Fibroblast of the aortic adventitia (primary cell): ENCODE measurements around the gene MGAT4A. TPM values are rescaled to one million over a fixed set of nuclear protein-coding genes. Genes with fewer than 3 reads are reported as not detected.

ENCODE experiments used
- DNase-seq: peaks from one replicate; pipeline ENCODE4 v3.0.0-alpha.2; 2010; ENCODE audit warnings: low read depth
- H3K4me3 ChIP-seq: 2 replicates; pipeline ENCODE4 v1.5.1; 2011; ENCODE audit warnings: low read depth, mild to moderate bottlenecking, control low read depth, low read length, moderate library complexity
- total RNA-seq: library from RNA; depleted of rRNA; stranded (reverse); fragments of >200 nt; gene quantifications from 2 replicates; pipeline ENCODE4 v1.2.3, GENCODE V29; 2012; ENCODE audit warnings: low replicate concordance
- TF ChIP-seq, protein P1 (sequence below): IDR thresholded peaks from 2 replicates; pipeline ENCODE4 v1.5.1; 2011; ENCODE audit warnings: mild to moderate bottlenecking, low read length, control low read depth, inconsistent platforms; ENCODE audit not compliant: insufficient read depth

The MGAT4A gene
- total RNA-seq, 1 donor = 0.36 TPM

DNA sequence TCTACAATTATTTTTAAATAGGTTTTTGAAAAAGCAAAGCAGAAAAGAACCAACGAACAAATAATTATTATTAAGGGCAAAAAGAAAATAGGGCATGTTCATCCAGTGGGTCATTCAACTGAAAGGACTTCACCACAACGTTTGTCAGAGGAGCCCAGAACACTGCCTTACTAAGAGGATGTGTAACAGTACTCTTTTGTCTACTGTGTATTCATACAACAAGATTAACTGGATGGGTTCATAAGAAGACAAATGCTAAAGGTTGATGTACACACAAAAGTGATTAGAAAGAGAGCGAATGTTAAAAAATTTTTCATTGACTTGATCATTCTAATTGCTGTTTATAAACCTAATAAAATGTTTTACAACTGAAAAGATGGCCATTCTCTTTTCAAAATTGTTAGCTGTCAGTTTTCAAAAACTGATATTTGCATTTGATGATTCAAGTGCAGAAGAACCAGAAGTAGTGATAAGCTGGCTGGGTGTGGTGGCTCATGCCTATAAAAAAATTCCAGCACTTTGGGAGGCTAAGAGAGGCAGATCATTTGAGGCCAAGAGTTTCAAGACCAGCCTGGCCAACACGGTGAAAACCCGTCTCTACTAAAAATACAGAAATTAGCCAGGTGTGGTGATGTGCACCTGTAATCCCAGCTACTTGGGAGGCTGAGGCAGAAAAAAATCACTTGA lies 33.1 kb downstream of the MGAT4A start:
- TF ChIP-seq, protein P1, sequence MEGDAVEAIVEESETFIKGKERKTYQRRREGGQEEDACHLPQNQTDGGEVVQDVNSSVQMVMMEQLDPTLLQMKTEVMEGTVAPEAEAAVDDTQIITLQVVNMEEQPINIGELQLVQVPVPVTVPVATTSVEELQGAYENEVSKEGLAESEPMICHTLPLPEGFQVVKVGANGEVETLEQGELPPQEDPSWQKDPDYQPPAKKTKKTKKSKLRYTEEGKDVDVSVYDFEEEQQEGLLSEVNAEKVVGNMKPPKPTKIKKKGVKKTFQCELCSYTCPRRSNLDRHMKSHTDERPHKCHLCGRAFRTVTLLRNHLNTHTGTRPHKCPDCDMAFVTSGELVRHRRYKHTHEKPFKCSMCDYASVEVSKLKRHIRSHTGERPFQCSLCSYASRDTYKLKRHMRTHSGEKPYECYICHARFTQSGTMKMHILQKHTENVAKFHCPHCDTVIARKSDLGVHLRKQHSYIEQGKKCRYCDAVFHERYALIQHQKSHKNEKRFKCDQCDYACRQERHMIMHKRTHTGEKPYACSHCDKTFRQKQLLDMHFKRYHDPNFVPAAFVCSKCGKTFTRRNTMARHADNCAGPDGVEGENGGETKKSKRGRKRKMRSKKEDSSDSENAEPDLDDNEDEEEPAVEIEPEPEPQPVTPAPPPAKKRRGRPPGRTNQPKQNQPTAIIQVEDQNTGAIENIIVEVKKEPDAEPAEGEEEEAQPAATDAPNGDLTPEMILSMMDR = no peak
- no peak for DNase-seq
- H3K4me3 ChIP-seq = no peak overlapping the region

DNA sequence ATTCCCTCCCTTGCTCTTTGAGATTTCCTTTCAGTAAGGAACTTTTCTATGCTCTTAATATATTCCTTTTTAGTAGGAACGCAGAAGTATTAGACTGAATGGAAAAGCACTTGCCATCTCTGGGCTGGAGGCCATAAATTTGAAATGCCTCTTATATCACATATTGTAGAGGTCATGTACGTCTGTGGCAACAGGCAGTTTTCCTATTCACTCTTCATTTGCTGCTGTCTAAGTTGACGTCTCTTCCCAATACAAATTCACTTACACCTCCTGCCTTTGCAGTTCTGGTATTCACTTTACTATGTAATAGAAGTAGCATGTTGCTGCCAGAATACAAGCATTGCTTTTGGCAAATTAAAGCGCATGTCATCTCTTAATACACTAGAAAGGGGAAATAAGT lies 34.7 kb downstream of the MGAT4A start:
- TF ChIP-seq, protein P1 = no peak
- DNase-seq = no peak
- H3K4me3 ChIP-seq = no peak overlapping the region

DNA sequence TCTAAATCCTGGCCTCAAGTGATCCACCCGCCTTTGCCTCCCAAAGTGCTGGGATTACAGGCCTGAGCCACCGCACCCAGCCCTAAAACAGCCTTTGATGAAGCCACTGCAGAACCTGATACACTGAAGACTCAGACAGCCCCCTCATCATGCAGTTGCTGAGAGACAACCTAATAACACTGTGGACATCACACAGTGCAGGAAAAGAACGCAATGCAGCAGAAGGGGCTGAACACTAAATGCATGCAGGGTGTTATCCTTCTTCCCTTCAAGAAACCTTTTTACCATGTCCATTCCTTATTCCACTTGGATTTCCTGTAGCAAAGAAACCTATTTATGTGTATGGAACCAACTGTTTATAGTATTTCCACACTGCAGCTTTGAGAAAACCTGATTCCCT lies 35.7 kb downstream of the MGAT4A start:
- TF ChIP-seq, protein P1 = no peak
- no peak overlapping the region for H3K4me3 ChIP-seq
- DNase-seq = no peak

DNA sequence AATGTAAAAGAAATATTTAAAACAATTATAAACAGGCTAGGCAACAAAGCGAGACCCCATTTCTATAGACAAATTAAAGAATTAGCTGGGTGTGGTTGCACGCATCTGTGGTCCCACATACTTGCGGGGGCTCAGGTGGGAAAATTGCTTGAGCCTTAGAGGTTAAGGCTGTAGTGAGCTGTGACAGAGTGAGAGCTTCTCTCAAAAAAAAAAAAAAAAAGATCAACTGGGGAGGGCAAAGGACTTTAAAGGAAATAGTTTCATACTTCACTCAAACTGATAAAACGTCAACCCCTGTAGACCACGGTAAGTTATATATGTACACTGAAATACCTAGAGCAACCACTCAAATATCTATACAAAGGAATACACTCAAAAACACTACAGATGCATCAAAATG lies 37.5 kb downstream of the MGAT4A start:
- H3K4me3 ChIP-seq = no peak overlapping the region
- no peak for DNase-seq
- TF ChIP-seq, protein P1 = no peak

DNA sequence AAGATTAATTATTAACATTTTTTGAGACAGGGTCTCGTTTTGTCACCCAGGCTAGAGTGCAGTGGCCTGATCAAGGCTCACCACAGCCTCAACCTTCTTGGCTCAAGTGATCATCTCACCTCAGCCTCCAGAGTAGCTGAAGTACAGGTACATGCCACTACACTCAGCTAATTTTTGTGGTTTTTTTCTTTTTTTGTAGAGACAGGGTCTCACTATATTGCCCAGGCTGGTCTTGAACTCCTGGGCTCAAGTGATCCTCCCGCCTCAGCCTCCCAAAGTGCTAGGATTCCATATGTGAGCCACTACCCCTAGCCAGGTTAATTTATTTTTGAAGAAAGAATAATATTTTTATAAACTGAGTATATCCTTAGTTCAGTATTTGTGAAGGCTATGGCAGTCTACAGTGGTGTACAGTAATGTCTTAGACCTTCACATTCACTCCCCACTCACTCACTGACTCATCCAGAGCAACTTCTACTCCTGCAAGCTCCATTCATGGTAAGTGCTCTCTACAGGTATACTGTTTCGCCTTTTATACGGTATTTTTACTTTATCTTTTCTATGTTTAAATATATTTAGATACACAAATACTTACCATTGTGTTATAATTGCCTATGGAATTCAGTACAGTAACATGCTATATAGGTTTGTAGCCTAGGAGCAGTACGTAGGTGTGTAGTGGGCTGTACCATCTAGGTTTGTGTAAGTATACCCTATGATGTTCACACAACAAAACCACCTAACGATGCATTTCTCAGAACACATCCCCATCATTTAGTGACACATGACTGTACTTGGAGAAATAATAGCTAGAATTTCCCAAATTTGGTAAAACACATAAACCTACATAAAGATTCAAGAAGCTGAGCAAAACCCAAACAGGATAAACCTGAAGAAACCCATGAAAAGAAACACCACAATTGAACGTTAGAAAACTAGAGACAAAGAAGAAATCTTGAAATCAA lies 38.6 kb downstream of the MGAT4A start:
- H3K4me3 ChIP-seq = no peak overlapping the region
- no peak for DNase-seq
- TF ChIP-seq, protein P1 = no peak

DNA sequence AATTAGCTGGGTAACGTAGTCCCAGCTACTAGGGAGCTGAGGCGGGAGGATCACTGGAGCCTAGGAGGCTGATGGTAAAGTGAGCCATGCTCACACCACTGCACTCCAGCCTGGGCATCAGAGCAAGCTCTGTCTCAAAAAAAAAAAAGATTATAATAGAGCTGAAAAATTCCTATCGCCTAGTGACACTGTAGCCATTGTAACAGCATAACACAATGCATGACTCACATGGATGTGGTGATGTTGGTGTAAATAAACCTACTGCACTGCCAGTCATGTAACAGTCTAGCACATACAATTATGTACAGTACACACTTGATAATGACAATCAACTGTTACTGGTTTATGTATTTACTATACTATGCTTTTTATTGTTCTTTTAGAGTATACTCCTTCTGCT lies 39.6 kb downstream of the MGAT4A start:
- H3K4me3 ChIP-seq = no peak overlapping the region
- no peak for DNase-seq
- TF ChIP-seq, protein P1 = no peak
